ENCODE data around the gene MAP3K20. TPM values are rescaled to one million over a fixed set of nuclear protein-coding genes. Genes with fewer than 3 reads are reported as not detected.

Gene MAP3K20
- total and polyA plus RNA-seq, 4 donors, result 25.6 to 109 (median 56.5) TPM

DNA sequence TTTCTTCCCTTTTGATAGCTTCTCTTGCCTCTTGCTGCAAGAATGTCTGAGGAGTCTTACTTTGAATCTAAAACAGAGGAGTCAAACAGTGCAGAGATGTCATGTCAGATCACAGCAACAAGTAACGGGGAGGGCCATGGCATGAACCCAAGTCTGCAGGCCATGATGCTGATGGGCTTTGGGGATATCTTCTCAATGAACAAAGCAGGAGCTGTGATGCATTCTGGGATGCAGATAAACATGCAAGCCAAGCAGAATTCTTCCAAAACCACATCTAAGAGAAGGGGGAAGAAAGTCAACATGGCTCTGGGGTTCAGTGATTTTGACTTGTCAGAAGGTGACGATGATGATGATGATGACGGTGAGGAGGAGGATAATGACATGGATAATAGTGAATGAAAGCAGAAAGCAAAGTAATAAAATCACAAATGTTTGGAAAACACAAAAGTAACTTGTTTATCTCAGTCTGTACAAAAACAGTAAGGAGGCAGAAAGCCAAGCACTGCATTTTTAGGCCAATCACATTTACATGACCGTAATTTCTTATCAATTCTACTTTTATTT is 145.6 kb downstream of the MAP3K20 start:
- Histone ChIP-seq H3K9me3 (ENCODE audit: control insufficient read depth, low read length) (no peaks in the 10 kb centered on the region), H3K4me3 (ENCODE audit: low read length in 2 of 2) (no peak overlapping the region), H3K27ac (ENCODE audit: low read depth in 1 of 2, low read length in 2 of 2) (no peak overlapping the region), H3K4me1 (ENCODE audit: control insufficient read depth in 1 of 2, insufficient read depth in 2 of 2, low read length in 2 of 2) (no peaks in the 10 kb centered on the region), H3K27me3 (ENCODE audit: control insufficient read depth in 1 of 2, insufficient read depth in 2 of 2, low read length in 1 of 2) (no peaks in the 10 kb centered on the region), H3K36me3 (ENCODE audit: control insufficient read depth in 1 of 2, insufficient read depth in 2 of 2, low read length in 1 of 2) (peaks cover 0 to 5% of the 10 kb centered on the region in 2 donors)
- WGBS, 2 donors, result 96 to 97% methylated on average over 4 of the region's 4 CpGs
- ATAC-seq (ENCODE audit: low FRiP score), result no peak
- intact Hi-C loops (cut with DNase I), result no loop called here
- no peak for DNase-seq

GRCh38 chr2:173221937-173222594 is 146.4 kb downstream of the MAP3K20 start:
- WGBS, 2 donors, result 93% methylated on average over 2 of the region's 2 CpGs
- intact Hi-C loops (cut with DNase I), result no loop called here
- ATAC-seq (ENCODE audit: low FRiP score), result no peak

DNA sequence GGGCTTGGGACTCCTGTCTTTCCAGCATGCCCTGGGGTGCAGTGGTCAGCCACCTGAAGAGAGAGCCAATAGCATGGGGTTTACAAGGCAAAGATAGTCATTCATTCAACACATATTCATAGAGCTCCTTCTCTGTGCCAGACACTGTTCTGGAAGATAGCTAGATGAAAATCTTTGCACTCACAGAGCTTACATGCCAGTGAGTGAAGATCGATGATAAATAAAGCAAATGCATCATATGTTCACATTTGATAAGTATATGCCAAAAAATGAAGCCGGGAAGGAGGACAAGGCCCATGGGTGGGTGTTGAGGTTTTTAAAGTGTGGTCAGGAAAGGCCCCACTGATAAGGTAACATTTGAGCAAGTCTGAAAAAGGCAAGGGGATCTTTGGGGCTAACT is 148.2 kb downstream of the MAP3K20 start:
- no peak overlapping the region for H3K27ac ChIP-seq (ENCODE audit: low read depth in 1 of 2, low read length in 2 of 2)
- H3K36me3 ChIP-seq (ENCODE audit: control insufficient read depth in 1 of 2, insufficient read depth in 2 of 2, low read length in 1 of 2), result peaks cover 0 to 4% of the 10 kb centered on the region in 2 donors
- H3K4me3 ChIP-seq (ENCODE audit: low read length in 2 of 2), result no peak overlapping the region
- no peak for ATAC-seq (ENCODE audit: low FRiP score)
- intact Hi-C loops (cut with DNase I), result no loop called here
- DNase-seq, result no peak
- H3K27me3 ChIP-seq (ENCODE audit: control insufficient read depth in 1 of 2, insufficient read depth in 2 of 2, low read length in 1 of 2), result no peaks in the 10 kb centered on the region
- 54 to 66% methylated on average over 2 of the region's 2 CpGs for WGBS, 2 donors
- no peaks in the 10 kb centered on the region for H3K4me1 ChIP-seq (ENCODE audit: control insufficient read depth in 1 of 2, insufficient read depth in 2 of 2, low read length in 2 of 2)
- H3K9me3 ChIP-seq (ENCODE audit: control insufficient read depth, low read length), result no peaks in the 10 kb centered on the region

More at GRCh38 chr2:173221937-173222594, 146.4 kb downstream of the MAP3K20 start:
- Histone ChIP-seq H3K9me3 (ENCODE audit: control insufficient read depth, low read length) (no peaks in the 10 kb centered on the region), H3K4me1 (ENCODE audit: control insufficient read depth in 1 of 2, insufficient read depth in 2 of 2, low read length in 2 of 2) (no peaks in the 10 kb centered on the region), H3K4me3 (ENCODE audit: low read length in 2 of 2) (no peak overlapping the region), H3K27ac (ENCODE audit: low read depth in 1 of 2, low read length in 2 of 2) (no peak overlapping the region), H3K27me3 (ENCODE audit: control insufficient read depth in 1 of 2, insufficient read depth in 2 of 2, low read length in 1 of 2) (no peaks in the 10 kb centered on the region), H3K36me3 (ENCODE audit: control insufficient read depth in 1 of 2, insufficient read depth in 2 of 2, low read length in 1 of 2) (peaks cover 0 to 3% of the 10 kb centered on the region in 2 donors)
- DNase-seq, result no peak

- 85 to 87% methylated on average over 7 of the region's 7 CpGs for WGBS, 2 donors
- ATAC-seq (ENCODE audit: low FRiP score), result no peak
- no peak overlapping the region for H3K27ac ChIP-seq (ENCODE audit: low read depth in 1 of 2, low read length in 2 of 2)
- no peak for DNase-seq
- peaks cover 0 to 2% of the 10 kb centered on the region in 2 donors for H3K36me3 ChIP-seq (ENCODE audit: control insufficient read depth in 1 of 2, insufficient read depth in 2 of 2, low read length in 1 of 2)
- H3K4me1 ChIP-seq (ENCODE audit: control insufficient read depth in 1 of 2, insufficient read depth in 2 of 2, low read length in 2 of 2), result no peaks in the 10 kb centered on the region
- intact Hi-C loops (cut with DNase I), result no loop called here
- H3K4me3 ChIP-seq (ENCODE audit: low read length in 2 of 2), result no peak overlapping the region
- no peaks in the 10 kb centered on the region for H3K9me3 ChIP-seq (ENCODE audit: control insufficient read depth, low read length)
- no peaks in the 10 kb centered on the region for H3K27me3 ChIP-seq (ENCODE audit: control insufficient read depth in 1 of 2, insufficient read depth in 2 of 2, low read length in 1 of 2)
These were observed 151.5 kb downstream of the MAP3K20 start for GRCh38 chr2:173226899-173227698.

- intact Hi-C loops (cut with DNase I), result no loop called here
These were observed 153.4 kb downstream of the MAP3K20 start for GRCh38 chr2:173229086-173229485.

GRCh38 chr2:173230181-173230580 is 154.5 kb downstream of the MAP3K20 start:
- Histone ChIP-seq H3K9me3 (ENCODE audit: control insufficient read depth, low read length) (no peaks in the 10 kb centered on the region), H3K27ac (ENCODE audit: low read depth in 1 of 2, low read length in 2 of 2) (no peak overlapping the region), H3K4me1 (ENCODE audit: control insufficient read depth in 1 of 2, insufficient read depth in 2 of 2, low read length in 2 of 2) (no peaks in the 10 kb centered on the region), H3K27me3 (ENCODE audit: control insufficient read depth in 1 of 2, insufficient read depth in 2 of 2, low read length in 1 of 2) (no peaks in the 10 kb centered on the region), H3K4me3 (ENCODE audit: low read length in 2 of 2) (no peak overlapping the region), H3K36me3 (ENCODE audit: control insufficient read depth in 1 of 2, insufficient read depth in 2 of 2, low read length in 1 of 2) (peaks cover 5 to 6% of the 10 kb centered on the region in 2 donors)
- ATAC-seq (ENCODE audit: low FRiP score), result no peak
- WGBS, 2 donors, result 93 to 94% methylated on average over 5 of the region's 5 CpGs
- DNase-seq, result no peak
- intact Hi-C loops (cut with DNase I), result no loop called here

More at GRCh38 chr2:173229086-173229485, 153.4 kb downstream of the MAP3K20 start:
- Histone ChIP-seq H3K9me3 (ENCODE audit: control insufficient read depth, low read length) (no peaks in the 10 kb centered on the region), H3K4me1 (ENCODE audit: control insufficient read depth in 1 of 2, insufficient read depth in 2 of 2, low read length in 2 of 2) (no peaks in the 10 kb centered on the region), H3K4me3 (ENCODE audit: low read length in 2 of 2) (no peak overlapping the region), H3K27ac (ENCODE audit: low read depth in 1 of 2, low read length in 2 of 2) (no peak overlapping the region), H3K36me3 (ENCODE audit: control insufficient read depth in 1 of 2, insufficient read depth in 2 of 2, low read length in 1 of 2) (peaks cover 5 to 6% of the 10 kb centered on the region in 2 donors), H3K27me3 (ENCODE audit: control insufficient read depth in 1 of 2, insufficient read depth in 2 of 2, low read length in 1 of 2) (no peaks in the 10 kb centered on the region)
- ATAC-seq (ENCODE audit: low FRiP score) (no peak), DNase-seq (no peak)
- 90 to 91% methylated on average over 2 of the region's 2 CpGs for WGBS, 2 donors

- DNase-seq (no peak), ATAC-seq (ENCODE audit: low FRiP score) (no peak)
- no peaks in the 10 kb centered on the region for H3K9me3 ChIP-seq (ENCODE audit: control insufficient read depth, low read length)
- peaks cover 5 to 6% of the 10 kb centered on the region in 2 donors for H3K36me3 ChIP-seq (ENCODE audit: control insufficient read depth in 1 of 2, insufficient read depth in 2 of 2, low read length in 1 of 2)
- no peaks in the 10 kb centered on the region for H3K4me1 ChIP-seq (ENCODE audit: control insufficient read depth in 1 of 2, insufficient read depth in 2 of 2, low read length in 2 of 2)
- 11 to 13% methylated on average over 1 of the region's 1 CpG for WGBS, 2 donors
- no peaks in the 10 kb centered on the region for H3K27me3 ChIP-seq (ENCODE audit: control insufficient read depth in 1 of 2, insufficient read depth in 2 of 2, low read length in 1 of 2)
- H3K27ac ChIP-seq (ENCODE audit: low read depth in 1 of 2, low read length in 2 of 2), result no peak overlapping the region
- intact Hi-C loops (cut with DNase I), result no loop called here
- H3K4me3 ChIP-seq (ENCODE audit: low read length in 2 of 2), result no peak overlapping the region
These were observed 155.4 kb downstream of the MAP3K20 start for GRCh38 chr2:173231042-173231441.

DNA sequence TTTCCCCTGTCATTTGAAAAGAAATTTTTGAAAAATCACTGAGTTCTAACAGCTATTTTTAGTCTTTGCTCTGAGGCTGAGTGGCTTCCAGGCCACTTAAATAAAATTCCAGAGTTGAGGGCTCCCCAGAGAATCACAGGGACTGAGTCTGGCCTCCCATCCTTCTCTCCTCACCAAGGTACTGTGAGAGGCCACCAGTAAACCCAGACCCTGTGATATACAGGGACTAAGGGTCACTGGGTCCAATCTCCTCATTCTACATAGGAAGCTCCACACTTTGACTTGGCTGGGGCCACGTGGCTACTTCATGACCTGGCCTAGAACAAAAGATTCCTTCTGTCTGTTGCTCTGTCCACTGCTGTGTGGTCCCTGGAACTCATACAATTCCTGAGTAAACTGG is 155.8 kb downstream of the MAP3K20 start:
- H3K9me3 ChIP-seq (ENCODE audit: control insufficient read depth, low read length), result no peaks in the 10 kb centered on the region
- DNase-seq, result no peak
- WGBS, 2 donors, result 55 to 58% methylated on average over 1 of the region's 1 CpG
- no peaks in the 10 kb centered on the region for H3K27me3 ChIP-seq (ENCODE audit: control insufficient read depth in 1 of 2, insufficient read depth in 2 of 2, low read length in 1 of 2)
- H3K4me1 ChIP-seq (ENCODE audit: control insufficient read depth in 1 of 2, insufficient read depth in 2 of 2, low read length in 2 of 2), result no peaks in the 10 kb centered on the region
- intact Hi-C loops (cut with DNase I), result no loop called here
- H3K36me3 ChIP-seq (ENCODE audit: control insufficient read depth in 1 of 2, insufficient read depth in 2 of 2, low read length in 1 of 2), result peaks cover 5 to 6% of the 10 kb centered on the region in 2 donors
- H3K4me3 ChIP-seq (ENCODE audit: low read length in 2 of 2), result no peak overlapping the region
- H3K27ac ChIP-seq (ENCODE audit: low read depth in 1 of 2, low read length in 2 of 2), result no peak overlapping the region
- ATAC-seq (ENCODE audit: low FRiP score), result no peak

All from aorta (tissue), 5 donors.